Activated CD8-positive, alpha-beta T cell treated with anti-CD3 and anti-CD28 coated beads, Interleukin-2, amount 10 ng/mL, durations not matched to agents 7 days and 5 days (primary cell): ENCODE data around the gene ARHGDIG. TPM values are rescaled to one million over a fixed set of nuclear protein-coding genes. Genes with fewer than 3 reads are reported as not detected.

ENCODE experiments used
- ATAC-seq: fragments of 150-1000 bp; cut with Tn5 transposase; one replicate; pipeline ENCODE4 v1.10.0; 2021; ENCODE audit warnings: moderate library complexity
- CTCF ChIA-PET: fragments of 350-600 bp; sonication (Branson Sonifier 250); formaldehyde crosslinking; loops from one replicate; lab custom pipeline; 2021; ENCODE audit warnings: antibody characterized with exemption; lab: Charles Lee
- POLR2A ChIA-PET: fragments of 350-600 bp; sonication (Branson Sonifier 250); formaldehyde crosslinking; loops from one replicate; lab custom pipeline; 2021; ENCODE audit warnings: antibody characterized with exemption; lab: Charles Lee
- DNase-seq: peaks from one replicate; pipeline ENCODE4 v3.0.0-alpha.2; 2020
- H3K27ac Mint-ChIP-seq: one replicate; pipeline ENCODE4 v1.8.0; 2021; ENCODE audit warnings: mild to moderate bottlenecking, mixed read lengths
- H3K27me3 Mint-ChIP-seq: one replicate; pipeline ENCODE4 v1.8.0; 2021; ENCODE audit warnings: low read depth, mixed read lengths
- H3K36me3 Mint-ChIP-seq: one replicate; pipeline ENCODE4 v1.8.0; 2021; ENCODE audit warnings: low read depth, mixed read lengths
- H3K4me1 Mint-ChIP-seq: one replicate; pipeline ENCODE4 v1.8.0; 2021; ENCODE audit warnings: low read depth, mixed read lengths
- H3K4me3 Mint-ChIP-seq: one replicate; pipeline ENCODE4 v1.8.0; 2021; ENCODE audit warnings: mild to moderate bottlenecking, mixed read lengths
- H3K9me3 Mint-ChIP-seq: one replicate; pipeline ENCODE4 v1.8.0; 2022; ENCODE audit warnings: mixed read lengths; ENCODE audit not compliant: insufficient read depth
- total RNA-seq, 2 experiments: library from RNA; stranded (reverse); gene quantifications; one replicate each; pipeline ENCODE4 v1.2.3, GENCODE V29; 2021

ARHGDIG gene
- not detected for total RNA-seq

DNA sequence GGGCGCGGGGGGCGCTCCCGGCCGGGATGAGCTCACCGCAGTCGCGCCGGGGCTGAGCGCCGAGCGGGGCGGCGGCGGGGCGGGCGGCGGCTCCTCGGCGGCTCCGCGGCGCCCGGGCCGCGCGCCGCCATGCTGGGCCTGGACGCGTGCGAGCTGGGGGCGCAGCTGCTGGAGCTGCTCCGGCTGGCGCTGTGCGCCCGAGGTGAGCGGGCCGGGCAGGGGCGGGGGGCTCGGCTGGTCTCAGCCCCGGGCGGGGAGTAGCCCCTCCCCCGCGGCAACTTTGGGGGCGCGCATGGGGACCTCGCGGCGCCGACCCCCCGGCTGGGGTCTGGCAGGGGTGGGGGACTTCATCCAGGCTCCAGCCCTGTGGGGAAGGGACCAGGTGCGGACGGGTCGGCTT, at the start of gene ARHGDIG:
ARHGDIG (plus strand) TSS at position 40 of the 400 bp plus-strand sequence; CDS start at position 130, 90 bp downstream.
- Mint-ChIP-seq H3K4me1 (peaks cover 9% of the 10 kb centered on the region), H3K9me3 (no peaks in the 10 kb centered on the region), H3K4me3 (no peak within 1 kb of the TSS), H3K27me3 (peaks cover 19% of the 10 kb centered on the region), H3K36me3 (no peaks in the 10 kb centered on the region), H3K27ac (no peak within 1 kb of the TSS)
- ATAC-seq (no peak), DNase-seq (no peak)
- CTCF ChIA-PET = no interaction called here
- POLR2A ChIA-PET = no interaction called here

DNA sequence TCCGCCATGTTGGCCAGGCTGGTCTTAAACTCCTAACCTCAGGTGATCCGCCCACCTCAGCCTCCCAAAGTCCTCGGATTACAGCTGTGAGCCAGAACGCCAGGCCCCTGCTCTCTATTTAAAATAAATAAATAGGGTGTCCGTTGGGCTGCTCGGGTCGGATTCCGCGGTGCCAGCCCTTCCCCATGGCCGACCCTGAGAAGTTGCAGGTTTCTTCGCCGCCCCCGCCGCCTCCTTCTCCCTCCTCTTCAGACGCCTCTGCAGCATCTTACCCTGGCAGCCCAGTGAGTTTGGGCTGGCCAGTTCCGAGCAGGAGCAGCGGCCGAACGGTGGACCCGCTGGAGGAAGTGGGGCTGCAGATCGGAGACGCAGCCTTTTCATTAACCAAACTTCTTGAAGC, 49.4 kb upstream of the ARHGDIG start:
- ATAC-seq (no peak), DNase-seq (no peak)
- no peaks in the 10 kb centered on the region for H3K27me3 Mint-ChIP-seq
- peaks cover 41% of the 10 kb centered on the region for H3K4me1 Mint-ChIP-seq
- no peak overlapping the region for H3K4me3 Mint-ChIP-seq
- H3K36me3 Mint-ChIP-seq = peaks cover 20% of the 10 kb centered on the region
- H3K9me3 Mint-ChIP-seq = no peaks in the 10 kb centered on the region
- ChIA-PET CTCF (no interaction called here), POLR2A (no interaction called here)
- no peak overlapping the region for H3K27ac Mint-ChIP-seq

DNA sequence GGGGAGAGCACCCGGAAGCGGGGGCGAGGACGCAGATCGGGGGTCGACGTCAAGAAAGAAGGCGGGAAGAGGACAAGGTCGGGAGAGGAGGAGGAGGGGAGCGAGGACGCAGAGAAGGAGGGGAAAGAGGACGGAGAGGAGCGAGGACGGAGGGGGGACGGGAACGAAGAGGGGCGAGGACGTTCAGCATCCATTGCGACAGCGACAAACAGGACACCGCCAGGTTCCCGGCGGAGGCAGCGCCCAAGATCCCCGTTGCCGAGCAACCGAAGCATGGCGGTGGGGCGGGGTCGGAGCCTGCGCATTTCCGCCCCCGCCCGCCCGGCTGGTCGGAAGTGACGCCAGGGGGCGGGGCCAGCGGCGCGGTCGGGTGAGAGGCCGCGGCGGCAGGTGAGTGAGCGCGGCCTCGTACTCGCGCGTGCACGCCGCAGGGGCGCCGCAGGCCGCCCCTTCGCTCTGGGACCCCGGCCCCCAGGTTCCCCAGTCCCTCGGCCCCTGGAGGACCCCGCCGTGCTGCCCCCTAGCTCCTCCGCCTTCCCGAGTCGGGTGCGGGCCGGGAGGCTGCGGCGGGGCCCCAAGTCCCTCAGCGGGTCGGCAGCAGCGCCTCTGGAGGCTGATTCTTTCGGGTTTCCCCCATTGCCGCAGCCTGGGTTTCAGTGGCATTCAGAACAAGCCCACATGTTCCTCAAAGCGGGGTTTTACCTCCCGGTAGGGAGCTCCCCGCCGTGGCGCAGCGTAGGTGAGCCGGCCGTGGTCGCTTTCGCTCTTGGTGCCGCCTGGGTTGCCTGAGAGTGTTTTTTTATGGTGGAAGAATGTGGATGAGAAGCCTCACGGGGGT, 45.7 kb upstream of the ARHGDIG start, which contains the start of gene FAM234A:
FAM234A (plus strand) TSS at position 354 of the 838 bp plus-strand sequence. CDS start 19,593 bp downstream, outside the sequence.
- peak; percentile 89 for ATAC-seq
- Mint-ChIP-seq H3K9me3 (no peaks in the 10 kb centered on the region), H3K4me1 (peaks cover 14% of the 10 kb centered on the region), H3K36me3 (no peaks in the 10 kb centered on the region), H3K4me3 (peak within 1 kb of the TSS; percentile 91), H3K27me3 (peaks cover 2% of the 10 kb centered on the region), H3K27ac (peak within 1 kb of the TSS; percentile 98)
- ChIA-PET POLR2A (interaction anchor here (0.6 to 1.3 kb wide), 9 partner anchors 17 to 181 kb away, joined by 3 to 5 read pairs (median 3); partner anchors contain the start of genes POLR3K and SNRNP25), CTCF (interaction anchor here (0.7 to 2.7 kb wide), 15 partner anchors 8 to 169 kb away, joined by 3 to 10 read pairs (median 4); no protein-coding TSS in a partner anchor)
- peak; percentile 96 for DNase-seq

DNA sequence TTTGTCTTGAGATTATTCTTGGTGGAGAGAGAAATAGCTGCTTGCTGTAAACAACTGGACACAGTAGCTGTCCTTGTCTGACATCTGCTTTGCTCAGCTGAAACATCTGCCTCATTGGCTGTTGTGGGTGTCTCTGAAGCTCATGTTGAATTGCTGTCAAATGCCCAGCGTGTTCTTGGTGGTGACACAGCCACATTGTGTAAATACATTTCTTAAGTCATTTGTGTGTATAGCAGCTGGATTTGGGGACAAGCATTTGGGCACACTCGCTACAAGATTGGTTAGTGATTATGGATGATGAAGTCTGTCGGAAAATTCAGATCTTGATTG, 40.5 kb upstream of the ARHGDIG start:
- H3K36me3 Mint-ChIP-seq = no peaks in the 10 kb centered on the region
- ChIA-PET POLR2A (interaction anchor here (1.0 kb wide), 1 partner anchor 10 kb away, joined by 4 read pairs; no protein-coding TSS in a partner anchor), CTCF (no interaction called here)
- DNase-seq (no peak), ATAC-seq (no peak)
- H3K4me3 Mint-ChIP-seq = no peak overlapping the region
- H3K4me1 Mint-ChIP-seq = peaks cover 10% of the 10 kb centered on the region
- H3K9me3 Mint-ChIP-seq = no peaks in the 10 kb centered on the region
- H3K27me3 Mint-ChIP-seq = peaks cover 2% of the 10 kb centered on the region
- H3K27ac Mint-ChIP-seq = no peak overlapping the region

DNA sequence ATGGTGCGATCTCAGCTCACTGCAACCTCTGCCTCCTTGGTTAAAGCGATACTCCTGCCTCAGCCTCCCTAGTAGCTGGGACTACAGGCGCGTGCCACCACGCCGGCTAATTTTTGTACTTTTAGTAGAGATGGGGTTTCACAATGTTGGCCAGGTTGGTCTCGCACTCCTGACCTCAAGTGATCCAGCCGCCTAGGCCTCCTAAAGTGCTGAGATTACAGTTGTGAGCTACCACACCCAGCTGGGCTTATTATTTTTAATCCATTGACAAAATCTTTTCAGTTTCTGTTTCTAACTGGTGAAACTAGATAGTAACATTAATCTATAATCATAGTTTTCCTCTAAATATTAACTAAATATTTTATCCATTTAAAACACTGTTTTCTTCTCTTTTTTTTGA, 39.8 kb upstream of the ARHGDIG start:
- Mint-ChIP-seq H3K9me3 (no peaks in the 10 kb centered on the region), H3K27me3 (peaks cover 2% of the 10 kb centered on the region), H3K27ac (no peak overlapping the region), H3K4me1 (peaks cover 4% of the 10 kb centered on the region), H3K4me3 (no peak overlapping the region), H3K36me3 (no peaks in the 10 kb centered on the region)
- ATAC-seq (no peak), DNase-seq (no peak)
- CTCF ChIA-PET = no interaction called here
- POLR2A ChIA-PET = interaction anchor here (1.0 kb wide), 1 partner anchor 9 kb away, joined by 4 read pairs; no protein-coding TSS in a partner anchor

DNA sequence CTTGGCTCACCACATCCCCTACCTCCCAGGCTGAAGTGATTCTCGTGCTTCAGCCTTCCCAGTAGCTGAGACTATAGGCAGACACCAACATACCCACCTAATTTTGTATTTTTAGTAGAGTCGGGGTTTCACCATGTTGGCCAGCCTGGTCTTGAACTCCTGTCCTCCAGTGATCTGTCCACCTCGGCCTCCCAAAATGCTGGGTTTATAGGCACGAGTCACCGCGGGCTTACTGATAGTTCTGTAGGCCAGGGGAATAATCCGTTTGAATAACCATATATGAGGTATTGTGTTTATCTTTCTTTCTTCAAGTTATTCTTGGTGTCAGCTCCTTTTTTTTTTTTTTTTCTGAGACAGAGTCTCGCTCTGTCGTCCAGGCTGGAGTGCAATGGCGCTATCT, 38.1 kb upstream of the ARHGDIG start:
- POLR2A ChIA-PET = no interaction called here
- Mint-ChIP-seq H3K4me3 (no peak overlapping the region), H3K9me3 (no peaks in the 10 kb centered on the region), H3K27ac (no peak overlapping the region), H3K36me3 (no peaks in the 10 kb centered on the region), H3K27me3 (no peaks in the 10 kb centered on the region), H3K4me1 (peaks cover 3% of the 10 kb centered on the region)
- CTCF ChIA-PET = no interaction called here
- ATAC-seq = no peak
- DNase-seq = no peak

DNA sequence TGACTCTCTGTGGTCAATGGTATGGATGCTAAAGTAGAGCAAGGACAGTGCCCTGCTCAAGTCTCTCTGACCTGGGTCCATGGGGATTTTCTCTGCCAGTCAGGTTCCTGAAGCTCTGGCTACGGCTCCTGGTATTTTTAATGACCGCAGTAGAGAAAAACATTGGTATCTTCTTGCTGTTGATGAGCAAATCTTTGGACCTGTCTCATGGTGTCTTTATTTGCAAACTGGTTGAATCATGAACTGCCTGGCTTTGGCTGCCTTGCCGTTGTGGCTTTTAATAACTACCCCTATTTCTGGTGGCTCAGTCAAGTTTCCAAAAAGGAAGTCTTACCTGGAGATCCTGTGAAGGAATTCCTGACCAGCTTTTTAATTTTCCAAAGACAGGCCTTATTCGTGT, 37.0 kb upstream of the ARHGDIG start:
- ChIA-PET POLR2A (interaction anchor here (0.7 kb wide), 1 partner anchor 10 kb away, joined by 4 read pairs; no protein-coding TSS in a partner anchor), CTCF (no interaction called here)
- H3K27me3 Mint-ChIP-seq = no peaks in the 10 kb centered on the region
- no peak overlapping the region for H3K27ac Mint-ChIP-seq
- H3K4me1 Mint-ChIP-seq = peaks cover 3% of the 10 kb centered on the region
- H3K9me3 Mint-ChIP-seq = no peaks in the 10 kb centered on the region
- no peak for DNase-seq
- no peak for ATAC-seq
- no peaks in the 10 kb centered on the region for H3K36me3 Mint-ChIP-seq
- H3K4me3 Mint-ChIP-seq = no peak overlapping the region

DNA sequence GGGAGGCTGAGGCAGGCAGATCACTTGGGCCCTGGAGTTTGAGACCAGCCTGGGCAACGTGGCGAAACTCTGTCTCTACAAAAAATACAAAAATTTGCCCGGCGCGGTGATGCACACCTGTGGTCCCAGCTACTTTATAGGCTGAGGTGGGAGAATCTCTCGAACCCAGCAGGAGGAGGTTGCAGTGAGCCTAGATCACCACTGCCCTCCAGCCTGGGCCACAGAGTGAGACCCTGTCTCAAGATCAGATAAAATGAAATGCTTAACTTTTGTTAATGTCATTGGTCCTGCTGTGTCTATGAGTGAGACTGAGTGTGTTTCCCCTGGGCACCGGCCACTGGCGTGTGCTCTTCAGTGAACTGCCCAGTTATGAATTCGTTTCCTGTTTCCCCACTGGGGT, 35.3 kb upstream of the ARHGDIG start:
- ChIA-PET CTCF (interaction anchor here (1.3 kb wide), 1 partner anchor 10 kb away, joined by 5 read pairs; the partner anchor contains the start of gene FAM234A), POLR2A (no interaction called here)
- Mint-ChIP-seq H3K9me3 (no peaks in the 10 kb centered on the region), H3K4me3 (no peak overlapping the region), H3K27ac (no peak overlapping the region), H3K27me3 (no peaks in the 10 kb centered on the region), H3K4me1 (peaks cover 3% of the 10 kb centered on the region), H3K36me3 (no peaks in the 10 kb centered on the region)
- no peak for DNase-seq
- ATAC-seq = no peak

DNA sequence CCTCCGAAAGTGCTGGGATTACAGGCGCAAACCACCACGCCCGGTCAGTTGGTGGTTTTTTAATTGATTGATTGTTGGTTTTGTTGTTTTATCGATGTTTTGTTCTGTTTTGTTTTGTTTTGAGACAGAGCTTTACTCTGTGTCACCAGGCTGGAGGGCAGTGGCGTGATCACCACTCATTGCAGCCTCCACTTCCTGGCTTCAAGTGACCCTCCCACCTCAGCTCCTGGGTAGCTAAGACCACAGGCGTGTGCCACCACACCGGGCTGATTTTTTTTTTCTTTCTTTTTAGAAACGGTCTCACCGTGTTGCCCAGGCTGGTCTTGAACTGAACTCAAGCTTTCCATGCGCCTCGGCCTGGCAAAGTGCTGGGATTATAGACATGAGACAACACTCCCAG, 33.4 kb upstream of the ARHGDIG start:
- POLR2A ChIA-PET = no interaction called here
- DNase-seq = no peak
- Mint-ChIP-seq H3K27me3 (no peaks in the 10 kb centered on the region), H3K4me3 (no peak overlapping the region), H3K36me3 (no peaks in the 10 kb centered on the region), H3K27ac (no peak overlapping the region), H3K9me3 (no peaks in the 10 kb centered on the region), H3K4me1 (peaks cover under 1% of the 10 kb centered on the region)
- CTCF ChIA-PET = no interaction called here
- no peak for ATAC-seq

DNA sequence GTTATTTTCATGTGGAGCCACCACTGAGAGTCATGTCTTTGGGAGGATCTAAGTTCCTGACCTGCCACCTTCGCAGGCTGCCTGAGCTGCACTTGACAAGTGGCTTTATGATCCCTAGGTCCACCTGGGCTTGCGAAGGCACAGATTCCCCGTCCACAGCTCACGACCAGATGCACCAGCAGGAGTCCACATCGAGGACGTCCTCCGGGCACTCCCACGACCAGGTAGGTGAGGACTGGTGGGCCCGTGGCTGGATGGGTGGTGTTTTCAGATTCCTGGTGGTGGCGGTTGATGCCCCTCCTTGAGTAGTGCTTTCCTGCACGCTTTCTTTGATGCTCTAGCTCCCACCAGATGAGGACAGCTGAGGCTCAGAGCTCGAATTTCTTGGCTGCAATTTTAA, 31.0 kb upstream of the ARHGDIG start:
- no peak overlapping the region for H3K4me3 Mint-ChIP-seq
- H3K4me1 Mint-ChIP-seq = peaks cover 20% of the 10 kb centered on the region
- DNase-seq (no peak), ATAC-seq (no peak)
- no peaks in the 10 kb centered on the region for H3K27me3 Mint-ChIP-seq
- POLR2A ChIA-PET = interaction anchor here (0.8 kb wide), 1 partner anchor 9 kb away, joined by 4 read pairs; no protein-coding TSS in a partner anchor
- CTCF ChIA-PET = interaction anchor here (0.9 to 1.5 kb wide), 3 partner anchors 15 to 142 kb away, joined by 3 to 4 read pairs (median 3); partner anchors contain the start of gene FAM234A
- H3K9me3 Mint-ChIP-seq = no peaks in the 10 kb centered on the region
- H3K36me3 Mint-ChIP-seq = no peaks in the 10 kb centered on the region
- H3K27ac Mint-ChIP-seq = no peak overlapping the region

DNA sequence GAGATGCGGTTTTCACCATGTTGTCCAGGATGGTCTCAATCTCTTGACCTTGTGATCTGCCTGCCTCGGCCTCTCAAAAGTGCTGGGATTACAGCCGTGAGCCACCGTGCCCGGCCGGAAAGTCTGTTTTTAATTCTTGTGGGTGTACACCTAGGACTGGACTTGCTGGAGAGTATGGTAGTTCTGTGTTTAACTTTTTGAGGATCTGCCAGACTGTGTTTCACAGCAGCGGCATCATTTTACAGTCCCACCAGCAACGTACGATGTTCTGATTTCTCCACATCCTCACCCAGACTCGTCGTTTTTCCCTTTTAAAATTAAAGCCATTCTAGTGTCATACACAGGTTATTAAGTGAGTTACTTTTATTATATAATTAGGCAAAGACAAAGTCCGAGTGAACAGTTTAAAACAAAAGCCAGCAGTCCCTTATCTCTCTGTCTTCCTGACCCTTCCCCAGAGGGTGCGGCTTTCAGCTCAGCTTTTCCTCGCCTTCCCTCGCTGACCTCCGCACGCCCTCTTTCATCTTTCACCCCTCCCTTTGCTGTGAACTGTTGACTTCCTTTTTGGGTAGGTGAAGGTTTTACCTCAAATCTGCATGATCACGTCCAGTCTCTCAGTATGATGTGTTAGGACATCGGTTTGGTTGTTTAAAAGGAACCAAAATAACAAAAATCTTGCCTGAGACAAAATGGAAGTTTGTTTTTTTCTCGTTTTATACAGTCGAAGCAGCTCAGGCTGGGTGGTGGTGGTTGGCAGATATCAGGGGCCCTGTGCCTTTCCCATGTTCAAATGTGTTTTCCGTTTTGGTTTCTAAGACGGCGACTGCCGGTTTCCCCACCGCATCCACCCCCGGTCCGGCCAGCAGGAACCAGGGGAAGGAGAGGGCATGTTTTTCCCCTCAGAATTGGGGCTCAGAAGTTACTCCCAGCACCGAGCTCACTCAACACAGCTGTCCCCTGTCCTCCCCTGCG, 27.7 kb upstream of the ARHGDIG start:
- Mint-ChIP-seq H3K4me1 (peaks cover 24% of the 10 kb centered on the region), H3K9me3 (no peaks in the 10 kb centered on the region), H3K27ac (peak overlapping the region; percentile 90), H3K4me3 (peak overlapping the region; percentile 68), H3K27me3 (peaks cover 2% of the 10 kb centered on the region), H3K36me3 (no peaks in the 10 kb centered on the region)
- DNase-seq (peak; percentile 54), ATAC-seq (peak; percentile 68)
- CTCF ChIA-PET = interaction anchor here (1.9 kb wide), 1 partner anchor 18 kb away, joined by 6 read pairs; the partner anchor contains the start of gene FAM234A
- POLR2A ChIA-PET = interaction anchor here (0.9 kb wide), 1 partner anchor 17 kb away, joined by 3 read pairs; no protein-coding TSS in a partner anchor
